ENCODE data around the gene TBC1D4. TPM values are rescaled to one million over a fixed set of nuclear protein-coding genes. Genes with fewer than 3 reads are reported as not detected.

The TBC1D4 gene
- total and polyA plus RNA-seq, 9 donors = 26.2 to 91.3 (median 52.6) TPM

DNA sequence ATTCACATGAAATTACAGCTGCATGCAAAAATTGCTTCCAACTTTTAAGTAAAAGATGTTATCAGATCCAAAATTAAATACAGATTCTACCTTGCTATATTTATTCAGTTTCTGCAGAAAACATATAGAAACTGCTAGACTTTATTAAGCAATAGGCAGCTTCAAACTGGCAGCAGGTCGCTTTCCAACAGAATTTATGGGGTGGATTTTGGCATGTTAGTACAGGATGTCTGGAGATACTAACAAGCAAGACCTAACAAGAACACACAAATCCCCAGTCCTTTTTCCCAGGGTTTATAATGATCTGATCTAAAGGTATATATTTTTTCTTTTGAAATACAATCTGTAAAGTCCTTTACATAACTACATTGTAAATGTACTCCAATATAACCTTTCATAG lies 27.5 kb downstream of the TBC1D4 start:
- DNase-seq = no peak
- TF ChIP-seq POLR2A (IDR thresholded peaks at IDR 0.05) (no peak), EP300 (IDR thresholded peaks at IDR 0.05) (no peak)
- TF ChIP-seq, protein P1, sequence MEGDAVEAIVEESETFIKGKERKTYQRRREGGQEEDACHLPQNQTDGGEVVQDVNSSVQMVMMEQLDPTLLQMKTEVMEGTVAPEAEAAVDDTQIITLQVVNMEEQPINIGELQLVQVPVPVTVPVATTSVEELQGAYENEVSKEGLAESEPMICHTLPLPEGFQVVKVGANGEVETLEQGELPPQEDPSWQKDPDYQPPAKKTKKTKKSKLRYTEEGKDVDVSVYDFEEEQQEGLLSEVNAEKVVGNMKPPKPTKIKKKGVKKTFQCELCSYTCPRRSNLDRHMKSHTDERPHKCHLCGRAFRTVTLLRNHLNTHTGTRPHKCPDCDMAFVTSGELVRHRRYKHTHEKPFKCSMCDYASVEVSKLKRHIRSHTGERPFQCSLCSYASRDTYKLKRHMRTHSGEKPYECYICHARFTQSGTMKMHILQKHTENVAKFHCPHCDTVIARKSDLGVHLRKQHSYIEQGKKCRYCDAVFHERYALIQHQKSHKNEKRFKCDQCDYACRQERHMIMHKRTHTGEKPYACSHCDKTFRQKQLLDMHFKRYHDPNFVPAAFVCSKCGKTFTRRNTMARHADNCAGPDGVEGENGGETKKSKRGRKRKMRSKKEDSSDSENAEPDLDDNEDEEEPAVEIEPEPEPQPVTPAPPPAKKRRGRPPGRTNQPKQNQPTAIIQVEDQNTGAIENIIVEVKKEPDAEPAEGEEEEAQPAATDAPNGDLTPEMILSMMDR (IDR thresholded peaks at IDR 0.05) = no peak
- intact Hi-C loops (cut with DNase I) = no loop called here
- Histone ChIP-seq H3K36me3 (no peaks in the 10 kb centered on the region), H3K4me3 (no peak overlapping the region), H3K4me1 (ENCODE audit: insufficient read depth) (peaks cover 5% of the 10 kb centered on the region), H3K27ac (no peak overlapping the region), H3K27me3 (no peaks in the 10 kb centered on the region), H3K9me3 (no peaks in the 10 kb centered on the region)
- WGBS, 3 donors = 81 to 96% (median 94%) methylated on average over 1 of the region's 1 CpG

- 31 to 61% (median 32%) methylated on average over 8 of the region's 8 CpGs for WGBS, 3 donors
- H3K4me3 ChIP-seq = no peak overlapping the region
- TF ChIP-seq, protein P1 (IDR thresholded peaks at IDR 0.05) = no peak
- TF ChIP-seq POLR2A (IDR thresholded peaks at IDR 0.05) = no peak
- TF ChIP-seq EP300 (IDR thresholded peaks at IDR 0.05) = no peak
- no peaks in the 10 kb centered on the region for H3K27me3 ChIP-seq
- intact Hi-C loops (cut with DNase I) = no loop called here
- H3K4me1 ChIP-seq (ENCODE audit: insufficient read depth) = peaks cover 1% of the 10 kb centered on the region
- no peaks in the 10 kb centered on the region for H3K36me3 ChIP-seq
- no peak for DNase-seq
- no peaks in the 10 kb centered on the region for H3K9me3 ChIP-seq
- no peak overlapping the region for H3K27ac ChIP-seq
Measured at GRCh38 chr13:75452564-75452963, 29.4 kb downstream of the TBC1D4 start.

GRCh38 chr13:75447493-75447892 lies 34.5 kb downstream of the TBC1D4 start:
- no peak overlapping the region for H3K27ac ChIP-seq
- WGBS, 3 donors = 89 to 98% (median 97%) methylated on average over 4 of the region's 4 CpGs
- no peaks in the 10 kb centered on the region for H3K36me3 ChIP-seq
- H3K4me1 ChIP-seq (ENCODE audit: insufficient read depth) = peaks cover 7% of the 10 kb centered on the region
- H3K9me3 ChIP-seq = no peaks in the 10 kb centered on the region
- DNase-seq = no peak
- intact Hi-C loops (cut with DNase I) = no loop called here
- TF ChIP-seq POLR2A (IDR thresholded peaks at IDR 0.05) (no peak), EP300 (IDR thresholded peaks at IDR 0.05) (no peak)
- TF ChIP-seq, protein P1 (IDR thresholded peaks at IDR 0.05) = no peak
- no peak overlapping the region for H3K4me3 ChIP-seq
- no peaks in the 10 kb centered on the region for H3K27me3 ChIP-seq

DNA sequence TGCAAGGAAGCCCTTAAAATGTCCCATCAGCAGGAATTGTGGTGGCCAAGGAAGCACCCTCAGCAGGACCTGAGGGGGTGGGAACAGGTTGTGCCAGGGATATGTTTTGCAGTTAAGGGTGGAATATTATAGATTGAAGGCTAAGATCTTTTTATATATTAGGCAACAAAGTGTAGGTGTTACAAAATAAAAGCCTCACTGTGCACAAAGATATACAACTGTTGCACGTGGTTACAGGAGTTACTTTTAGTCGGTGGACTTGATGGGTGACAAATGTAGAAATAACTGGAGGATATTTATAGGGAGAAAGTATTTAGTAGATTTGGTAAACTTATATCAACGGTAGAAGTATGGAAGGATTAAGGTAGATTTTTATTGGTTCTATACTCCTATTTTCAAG lies 35.1 kb downstream of the TBC1D4 start:
- no peaks in the 10 kb centered on the region for H3K36me3 ChIP-seq
- H3K4me1 ChIP-seq (ENCODE audit: insufficient read depth) = peaks cover 7% of the 10 kb centered on the region
- WGBS, 3 donors = 86 to 90% (median 89%) methylated on average over 3 of the region's 3 CpGs
- no peaks in the 10 kb centered on the region for H3K9me3 ChIP-seq
- no peaks in the 10 kb centered on the region for H3K27me3 ChIP-seq
- no peak for DNase-seq
- H3K4me3 ChIP-seq = no peak overlapping the region
- TF ChIP-seq POLR2A (IDR thresholded peaks at IDR 0.05) = no peak
- no peak for TF ChIP-seq EP300 (IDR thresholded peaks at IDR 0.05)
- TF ChIP-seq, protein P1 (IDR thresholded peaks at IDR 0.05) = no peak
- intact Hi-C loops (cut with DNase I) = no loop called here
- no peak overlapping the region for H3K27ac ChIP-seq
